Aorta (tissue), 5 donors: ENCODE data around the gene SSR1. TPM values are rescaled to one million over a fixed set of nuclear protein-coding genes. Genes with fewer than 3 reads are reported as not detected.

ENCODE experiments used
- ATAC-seq: fragments of 200-7000 bp; cut with Tn5 transposase; one replicate; pipeline ENCODE4 v1.9.1; 2022; ENCODE audit warnings: moderate library complexity; ENCODE audit not compliant: low FRiP score
- DNase-seq, 2 donors: peaks; one replicate each; pipeline ENCODE4 v3.0.0-alpha.2; 2020
- H3K27ac ChIP-seq, 2 donors: one replicate each; pipeline ENCODE4 v1.5.1; 2013; ENCODE audit warnings: low read length in 2 of 2, mild to moderate bottlenecking in 2 of 2, moderate library complexity in 2 of 2, control low read depth in 1 of 2, inconsistent platforms in 1 of 2, low read depth in 1 of 2
- H3K27me3 ChIP-seq, 2 donors: one replicate each; pipeline ENCODE4 v1.6.1; 2013; ENCODE audit warnings: control low read depth in 1 of 2, low read length in 1 of 2, mild to moderate bottlenecking in 1 of 2, moderate library complexity in 1 of 2; ENCODE audit not compliant: insufficient read depth in 2 of 2, control insufficient read depth in 1 of 2
- H3K36me3 ChIP-seq, 2 donors: one replicate each; pipeline ENCODE4 v1.6.1; 2013; ENCODE audit warnings: control low read depth in 1 of 2, low read length in 1 of 2, mild to moderate bottlenecking in 1 of 2; ENCODE audit not compliant: insufficient read depth in 2 of 2, control insufficient read depth in 1 of 2
- H3K4me1 ChIP-seq, 2 donors: one replicate each; pipeline ENCODE4 v1.6.1; 2013; ENCODE audit warnings: low read length in 2 of 2, control low read depth in 1 of 2, mild to moderate bottlenecking in 1 of 2, moderate library complexity in 1 of 2; ENCODE audit not compliant: insufficient read depth in 2 of 2, control insufficient read depth in 1 of 2
- H3K4me3 ChIP-seq, 2 donors: one replicate each; pipeline ENCODE4 v1.5.1; 2013; ENCODE audit warnings: low read length in 2 of 2, control low read depth in 1 of 2, mild to moderate bottlenecking in 1 of 2
- H3K9me3 ChIP-seq: one replicate; pipeline ENCODE4 v1.6.1; 2013; ENCODE audit warnings: mild to moderate bottlenecking, low read length; ENCODE audit not compliant: control insufficient read depth
- WGBS, 2 donors: extraction: QIAGEN DNeasy Blood & Tissue Kit; methylation state at CpG; one replicate each; pipeline ENCODE4 v1.1.7; 2013; 5-methylcytosine and 5-hydroxymethylcytosine counted together
- intact Hi-C, 2 donors: fragments of 100-400 bp; cut with DNase I; formaldehyde crosslinking; loops; one replicate each; pipeline versions ENCODE4 v1.14.2 to v1.15.0; 2022
- polyA plus RNA-seq, 2 donors: library from polyadenylated mRNA; stranded (reverse); fragments of 200-250 nt; gene quantifications; one replicate each; pipeline ENCODE4 v1.2.3, GENCODE V29; 2013
- total RNA-seq, 2 donors: library from RNA; stranded (reverse); fragmentation: NEBNext Ultra II Directional; extraction: Animal tissue kit (Norgen Biotek cat#: 25700); gene quantifications; one replicate each; pipeline ENCODE4 v1.2.1, GENCODE V29; 2021
- donor health status: healthy with polysubstance abuse.
- donor health status: Bipolar disorder and iron deficiency.
- donor health status: DM: no; HTN: no; CAD: no.
- donor health status: DM: no; HTN: no; CAD: no.
- donor health status: DM: yes; HTN: yes; CAD: no.

The SSR1 gene
- total and polyA plus RNA-seq, 4 donors = 32.9 to 125 (median 76.7) TPM

DNA sequence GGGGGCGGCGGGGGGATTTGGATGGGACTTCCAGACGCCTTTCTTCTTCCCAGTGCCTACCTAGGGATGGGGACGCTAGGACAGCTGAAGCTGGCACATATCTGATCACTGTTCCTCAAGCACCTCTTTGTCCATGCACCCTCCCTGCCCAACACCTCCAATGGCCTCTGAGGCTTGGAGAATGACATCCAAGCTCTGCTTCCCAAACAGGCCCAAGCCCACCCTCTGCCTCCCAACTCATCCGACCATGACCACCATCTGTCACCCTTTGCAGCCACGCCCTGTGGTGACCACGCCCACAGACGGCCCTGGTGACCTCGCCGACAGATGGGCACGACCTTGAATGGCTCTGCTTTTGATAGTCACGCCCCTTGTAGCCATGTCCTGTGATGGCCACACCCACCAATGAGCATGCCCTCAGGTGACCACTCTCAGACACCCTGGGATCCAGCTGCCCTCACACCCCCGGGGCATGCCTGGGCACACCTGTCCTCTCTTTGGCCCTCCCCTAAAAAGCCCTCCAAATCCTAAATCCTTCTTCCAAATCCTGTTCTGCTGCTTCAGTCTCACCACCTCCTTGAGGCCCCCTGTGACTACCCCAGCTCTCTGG is 51.0 kb downstream of the SSR1 start:
- Histone ChIP-seq H3K27me3 (no peaks in the 10 kb centered on the region), H3K36me3 (no peaks in the 10 kb centered on the region), H3K27ac (no peak overlapping the region), H3K4me1 (no peaks in the 10 kb centered on the region), H3K9me3 (peaks cover 1% of the 10 kb centered on the region), H3K4me3 (peak overlapping the region in 1 of 2 donors; percentile 37)
- 51 to 53% methylated on average over 12 to 13 of the region's 13 CpGs for WGBS, 2 donors
- DNase-seq (peak; percentile 52 to 68), ATAC-seq (peak; percentile 4)
- intact Hi-C loops = no loop called here

GRCh38 chr6:7261032-7261841 is 51.8 kb downstream of the SSR1 start:
- WGBS, 2 donors = 2% methylated on average over 42 to 43 of the region's 43 CpGs
- intact Hi-C loops = no loop called here
- DNase-seq (peak; percentile 91 to 92), ATAC-seq (peak; percentile 94)
- H3K4me1 ChIP-seq = no peaks in the 10 kb centered on the region
- peaks cover 1% of the 10 kb centered on the region for H3K9me3 ChIP-seq
- H3K4me3 ChIP-seq = peak overlapping the region; percentile 1 to 37
- H3K27ac ChIP-seq = peak overlapping the region in 1 of 2 donors; percentile 2
- H3K27me3 ChIP-seq = no peaks in the 10 kb centered on the region
- H3K36me3 ChIP-seq = no peaks in the 10 kb centered on the region

DNA sequence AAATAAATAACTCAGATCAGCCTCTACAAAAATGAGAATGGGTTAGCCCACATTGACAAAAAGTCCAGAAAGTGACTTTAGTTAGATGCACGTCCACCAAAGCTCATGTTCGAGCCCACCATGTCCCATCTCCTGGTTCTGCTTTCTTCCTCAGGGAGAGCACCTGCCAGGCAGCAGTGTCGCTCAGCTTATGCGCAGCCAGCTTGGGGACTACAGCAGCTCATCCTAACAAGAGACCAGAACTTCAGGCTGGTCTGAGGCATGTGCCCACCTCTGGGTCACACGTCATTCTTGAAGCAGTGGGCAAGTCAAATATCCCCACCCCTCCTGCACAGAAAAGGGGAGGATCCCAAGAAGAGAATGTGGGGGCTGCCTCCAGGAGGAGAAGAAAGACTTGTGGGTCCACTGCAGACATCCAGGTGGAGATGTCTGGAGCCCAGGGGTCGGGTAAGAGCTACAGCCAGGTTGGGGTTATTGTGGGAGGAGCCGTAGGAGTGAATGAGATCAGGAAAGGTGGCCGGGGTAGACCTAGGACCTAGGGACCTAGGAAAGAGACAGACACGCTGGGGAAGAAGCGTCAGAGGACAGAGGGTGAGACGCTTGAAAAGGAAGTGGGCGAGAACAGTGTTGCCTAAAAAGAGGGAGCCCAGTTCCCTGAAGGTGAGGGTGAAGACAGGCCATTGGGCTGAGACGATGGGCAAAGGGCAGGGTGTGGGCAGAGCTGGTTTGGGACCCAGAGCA is 52.5 kb downstream of the SSR1 start:
- peak overlapping the region in 1 of 2 donors; percentile 2 for H3K27ac ChIP-seq
- DNase-seq (peak; percentile 34 to 44), ATAC-seq (no peak)
- WGBS, 2 donors = 51 to 55% methylated on average over 12 to 13 of the region's 13 CpGs
- peak overlapping the region; percentile 1 to 37 for H3K4me3 ChIP-seq
- H3K4me1 ChIP-seq = no peaks in the 10 kb centered on the region
- no peaks in the 10 kb centered on the region for H3K27me3 ChIP-seq
- H3K36me3 ChIP-seq = no peaks in the 10 kb centered on the region
- no peaks in the 10 kb centered on the region for H3K9me3 ChIP-seq
- intact Hi-C loops = no loop called here

DNA sequence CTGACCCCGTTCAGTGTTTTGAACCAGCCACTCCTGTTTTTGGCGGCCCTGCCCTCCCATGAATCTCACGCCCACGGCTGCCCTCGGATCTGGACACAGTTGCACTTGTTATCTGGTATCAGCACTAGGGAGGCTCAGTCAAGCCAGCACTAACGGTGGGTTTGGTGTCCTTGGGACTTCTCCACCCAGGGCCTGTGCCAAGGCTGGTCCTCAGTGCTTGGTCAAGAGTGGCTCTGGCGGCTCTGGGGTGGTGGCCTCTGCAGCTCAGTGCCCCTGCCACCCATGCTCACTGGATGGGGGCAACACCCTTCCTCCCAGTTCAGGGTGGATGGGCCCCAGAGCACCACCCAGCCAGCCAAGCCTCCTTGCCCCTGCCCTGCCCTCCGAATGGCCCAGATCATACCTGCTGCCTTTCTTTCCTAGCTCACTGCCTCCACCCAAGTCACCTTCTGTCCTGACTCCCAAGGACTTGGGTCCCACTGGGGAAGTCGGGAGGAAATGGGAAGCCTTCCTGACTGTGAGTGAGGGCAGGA is 54.7 kb downstream of the SSR1 start:
- intact Hi-C loops = no loop called here
- H3K27me3 ChIP-seq = no peaks in the 10 kb centered on the region
- 86 to 91% methylated on average over 9 of the region's 9 CpGs for WGBS, 2 donors
- H3K9me3 ChIP-seq = no peaks in the 10 kb centered on the region
- H3K4me1 ChIP-seq = no peaks in the 10 kb centered on the region
- DNase-seq = peak; percentile 21 to 25
- H3K27ac ChIP-seq = no peak overlapping the region
- no peak overlapping the region for H3K4me3 ChIP-seq
- no peaks in the 10 kb centered on the region for H3K36me3 ChIP-seq
- no peak for ATAC-seq

DNA sequence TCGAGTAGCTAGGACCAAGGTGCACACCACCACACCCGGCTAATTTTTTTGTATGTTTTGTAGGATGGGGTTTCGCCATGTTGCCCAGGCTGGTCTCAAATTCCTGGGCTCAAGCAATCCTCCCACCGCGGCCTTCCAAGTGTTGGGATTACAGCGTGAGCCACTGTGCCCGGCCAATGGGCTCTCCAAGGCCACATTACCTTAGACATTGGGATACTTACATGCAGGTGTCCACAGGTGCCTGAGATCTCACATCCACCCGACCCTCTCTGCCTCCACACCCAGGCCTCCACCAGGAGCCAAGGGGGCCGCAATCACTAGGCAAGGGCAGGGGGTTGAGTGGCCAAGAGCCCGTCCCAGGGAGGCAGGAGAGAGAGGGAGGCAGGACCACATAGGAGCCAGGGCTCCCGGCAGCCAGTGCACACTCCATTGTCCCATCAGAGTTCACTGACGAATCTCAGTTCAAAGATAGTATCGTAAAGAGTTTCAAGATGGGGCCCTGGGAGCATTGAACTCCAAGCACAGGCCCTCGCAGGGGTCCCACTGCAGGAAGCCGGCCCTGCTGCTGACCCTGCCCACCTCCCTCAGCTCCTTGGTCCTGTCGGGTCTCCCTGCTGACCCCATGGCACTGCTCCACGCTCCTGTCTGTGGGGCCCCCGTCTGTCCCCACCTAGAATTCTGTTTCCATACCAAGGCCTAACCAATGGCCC is 55.3 kb downstream of the SSR1 start:
- ATAC-seq (no peak), DNase-seq (peak; percentile 37 to 45)
- Histone ChIP-seq H3K27ac (no peak overlapping the region), H3K9me3 (no peaks in the 10 kb centered on the region), H3K4me1 (no peaks in the 10 kb centered on the region), H3K27me3 (no peaks in the 10 kb centered on the region), H3K4me3 (no peak overlapping the region), H3K36me3 (no peaks in the 10 kb centered on the region)
- intact Hi-C loops = no loop called here
- 92 to 94% methylated on average over 17 to 18 of the region's 18 CpGs for WGBS, 2 donors

DNA sequence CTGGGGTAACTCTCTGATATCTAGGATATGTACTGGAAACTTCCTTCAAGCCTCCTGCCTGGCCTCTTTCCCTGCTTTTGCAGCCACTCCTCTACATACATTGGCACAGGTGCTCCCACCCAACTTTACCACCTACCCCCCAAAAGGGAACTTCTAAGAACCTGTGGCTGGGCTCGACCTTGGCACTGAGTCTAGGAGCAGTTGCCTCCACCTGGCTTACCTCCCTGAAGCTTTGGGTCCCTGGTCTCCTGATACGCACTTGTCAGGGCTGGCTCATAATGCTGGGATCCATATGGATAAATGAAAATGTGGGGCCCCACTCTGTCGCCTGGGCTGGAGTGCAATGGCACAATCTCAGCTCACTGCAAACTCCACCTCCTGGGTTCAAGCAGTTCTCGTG is 56.2 kb downstream of the SSR1 start:
- Histone ChIP-seq H3K9me3 (no peaks in the 10 kb centered on the region), H3K4me3 (no peak overlapping the region), H3K27me3 (no peaks in the 10 kb centered on the region), H3K4me1 (no peaks in the 10 kb centered on the region), H3K27ac (no peak overlapping the region), H3K36me3 (no peaks in the 10 kb centered on the region)
- intact Hi-C loops = no loop called here
- DNase-seq (peak in 1 of 2 donors; percentile 21), ATAC-seq (no peak)
- WGBS, 2 donors = 93% methylated on average over 4 of the region's 4 CpGs

DNA sequence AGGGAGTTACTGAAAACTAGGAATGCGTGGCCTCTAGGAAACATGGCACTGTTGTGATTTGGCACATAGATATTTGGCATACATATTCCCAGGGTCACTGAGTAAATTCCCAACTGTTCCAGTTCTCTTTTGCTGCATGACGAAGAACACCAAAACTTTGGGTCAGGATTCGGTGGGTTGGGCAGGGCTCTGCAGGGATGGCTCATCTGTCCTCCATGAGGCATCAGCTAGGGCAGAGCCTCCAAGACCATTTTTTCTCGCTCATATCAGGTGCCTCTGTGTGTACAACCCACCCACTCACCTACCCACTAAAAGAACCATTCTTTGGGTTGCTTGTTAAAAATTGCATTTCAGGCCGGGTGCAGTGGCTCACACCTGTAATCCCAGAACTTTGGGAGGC is 57.1 kb downstream of the SSR1 start:
- Histone ChIP-seq H3K4me1 (no peaks in the 10 kb centered on the region), H3K27ac (no peak overlapping the region), H3K27me3 (no peaks in the 10 kb centered on the region), H3K36me3 (no peaks in the 10 kb centered on the region), H3K9me3 (no peaks in the 10 kb centered on the region), H3K4me3 (no peak overlapping the region)
- ATAC-seq (no peak), DNase-seq (peak in 1 of 2 donors; percentile 14)
- intact Hi-C loops = no loop called here
- WGBS, 2 donors = 95 to 97% methylated on average over 5 of the region's 5 CpGs
